Hematopoietic multipotent progenitor cell (in vitro differentiated cells): ENCODE results near the gene ZNF280D. TPM values are rescaled to one million over a fixed set of nuclear protein-coding genes. Genes with fewer than 3 reads are reported as not detected.
A peak's percentile ranks its signal among the peaks of the same experiment; 100 is the strongest.
"Not testable (repeated sequence)": the region's sequence is repeated elsewhere in the genome, so short reads cannot be mapped to it uniquely, and the experiment has no call there.

Experiments
- DNase-seq, 3 donors: peaks; one replicate each; pipeline ENCODE4 v3.0.0-alpha.2; 2011 to 2015; ENCODE audit warnings: low read depth in 2 of 3, low spot score in 2 of 3
- total RNA-seq: library from RNA; depleted of rRNA; stranded (reverse); fragments of >200 nt; gene quantifications from one replicate; pipeline ENCODE4 v1.2.3, GENCODE V29; 2012

The ZNF280D gene, protein sequence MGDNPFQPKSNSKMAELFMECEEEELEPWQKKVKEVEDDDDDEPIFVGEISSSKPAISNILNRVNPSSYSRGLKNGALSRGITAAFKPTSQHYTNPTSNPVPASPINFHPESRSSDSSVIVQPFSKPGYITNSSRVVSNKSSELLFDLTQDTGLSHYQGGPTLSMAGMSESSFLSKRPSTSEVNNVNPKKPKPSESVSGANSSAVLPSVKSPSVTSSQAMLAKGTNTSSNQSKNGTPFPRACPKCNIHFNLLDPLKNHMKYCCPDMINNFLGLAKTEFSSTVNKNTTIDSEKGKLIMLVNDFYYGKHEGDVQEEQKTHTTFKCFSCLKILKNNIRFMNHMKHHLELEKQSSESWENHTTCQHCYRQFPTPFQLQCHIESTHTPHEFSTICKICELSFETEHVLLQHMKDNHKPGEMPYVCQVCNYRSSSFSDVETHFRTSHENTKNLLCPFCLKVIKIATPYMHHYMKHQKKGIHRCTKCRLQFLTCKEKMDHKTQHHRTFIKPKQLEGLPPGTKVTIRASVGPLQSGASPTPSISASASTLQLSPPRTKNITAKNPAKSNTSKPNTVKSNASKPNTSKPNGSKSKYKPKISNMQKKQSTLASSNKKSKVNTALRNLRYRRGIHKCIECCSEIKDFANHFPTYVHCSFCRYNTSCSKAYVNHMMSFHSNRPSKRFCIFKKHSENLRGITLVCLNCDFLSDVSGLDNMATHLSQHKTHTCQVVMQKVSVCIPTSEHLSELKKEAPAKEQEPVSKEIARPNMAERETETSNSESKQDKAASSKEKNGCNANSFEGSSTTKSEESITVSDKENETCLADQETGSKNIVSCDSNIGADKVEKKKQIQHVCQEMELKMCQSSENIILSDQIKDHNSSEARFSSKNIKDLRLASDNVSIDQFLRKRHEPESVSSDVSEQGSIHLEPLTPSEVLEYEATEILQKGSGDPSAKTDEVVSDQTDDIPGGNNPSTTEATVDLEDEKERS
- total RNA-seq, result 17.5 TPM

DNA sequence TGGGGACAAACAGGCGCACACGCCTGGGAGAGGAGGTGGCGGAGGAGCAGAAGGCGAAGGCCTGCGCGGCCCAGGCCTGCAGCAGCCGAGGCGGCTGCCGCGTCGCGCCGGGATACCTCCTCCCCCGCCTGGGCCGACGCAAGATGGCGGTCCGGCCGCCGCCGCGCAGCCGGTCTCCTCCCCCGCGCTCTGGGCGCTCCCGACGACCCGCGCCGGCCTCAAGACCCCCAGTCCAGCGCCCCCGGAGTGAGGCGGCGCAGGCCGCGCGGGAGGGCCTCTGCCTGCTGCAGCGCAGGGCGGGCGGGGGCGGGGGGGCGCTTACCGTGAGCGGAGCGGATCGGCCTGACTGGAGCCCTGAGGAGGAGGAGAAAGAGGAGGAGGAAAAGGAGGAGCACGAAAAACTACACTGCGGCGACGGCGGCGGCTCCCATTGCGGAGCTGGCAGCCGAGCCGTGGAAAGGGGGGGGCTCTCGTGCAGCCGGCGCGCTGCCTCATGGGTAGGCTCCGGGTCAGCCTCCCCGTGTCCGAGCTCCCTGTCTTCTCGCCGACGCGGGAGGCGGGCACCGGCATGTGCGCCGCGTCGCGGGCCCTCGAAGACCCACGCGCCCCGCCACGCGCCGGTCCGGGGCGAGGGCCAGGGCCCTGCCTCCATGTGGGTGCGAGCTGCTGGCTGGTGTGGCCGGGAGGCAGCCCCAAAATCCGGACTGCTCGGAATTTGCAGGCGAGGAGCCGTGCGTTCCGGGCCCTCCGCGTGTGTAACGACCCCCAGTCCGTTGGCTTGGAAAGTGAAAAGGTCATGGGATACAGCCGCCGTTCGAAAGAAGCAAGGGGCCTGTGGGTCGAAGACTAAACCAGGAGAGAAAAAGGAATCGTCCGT lies at the start of gene ZNF280D:
Gene ZNF280D (minus strand): TSS at position 374 of the 877 bp plus-strand sequence. CDS start 26,400 bp downstream, outside the sequence.
- DNase-seq, result peak; percentile 52 to 87 (median 85)

DNA sequence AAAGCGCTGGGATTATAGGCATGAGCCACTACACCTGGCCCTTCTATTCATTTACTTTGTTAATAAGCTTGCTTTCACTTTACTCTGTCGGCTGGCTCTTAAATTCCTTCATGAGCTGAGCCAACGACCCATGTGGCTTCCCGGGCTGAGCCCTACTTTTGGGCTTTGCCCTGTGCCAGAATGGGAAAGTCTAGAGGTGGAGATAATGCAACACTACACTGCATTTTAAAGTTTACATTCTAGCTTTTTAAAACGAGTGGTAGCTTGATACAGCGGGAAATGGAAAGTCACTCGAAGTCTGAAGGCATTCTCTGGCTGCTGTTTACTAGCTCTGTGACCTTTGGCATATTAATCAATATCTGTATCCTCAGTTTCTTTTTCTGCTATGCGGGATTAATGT lies 49.0 kb upstream of the ZNF280D start:
- DNase-seq, result no peak

DNA sequence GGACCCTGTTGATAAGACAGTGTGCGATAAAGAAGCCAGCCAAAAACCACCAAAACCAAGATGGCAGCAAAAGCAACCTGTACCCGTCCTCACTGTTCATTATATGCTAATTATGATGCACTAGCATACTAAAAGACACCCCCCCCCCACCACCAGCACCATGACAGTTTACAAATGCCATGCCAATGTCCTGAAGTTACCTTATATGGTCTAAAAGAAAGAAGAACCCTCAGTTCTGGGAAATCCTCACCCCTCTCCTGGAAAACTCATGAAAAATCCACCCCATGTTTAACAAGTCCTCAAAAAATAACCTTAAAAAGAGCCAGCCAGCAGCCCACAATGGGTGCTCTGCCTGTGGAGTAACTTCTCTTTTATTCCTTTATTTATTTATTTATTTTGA lies 48.4 kb upstream of the ZNF280D start:
- no peak for DNase-seq

DNA sequence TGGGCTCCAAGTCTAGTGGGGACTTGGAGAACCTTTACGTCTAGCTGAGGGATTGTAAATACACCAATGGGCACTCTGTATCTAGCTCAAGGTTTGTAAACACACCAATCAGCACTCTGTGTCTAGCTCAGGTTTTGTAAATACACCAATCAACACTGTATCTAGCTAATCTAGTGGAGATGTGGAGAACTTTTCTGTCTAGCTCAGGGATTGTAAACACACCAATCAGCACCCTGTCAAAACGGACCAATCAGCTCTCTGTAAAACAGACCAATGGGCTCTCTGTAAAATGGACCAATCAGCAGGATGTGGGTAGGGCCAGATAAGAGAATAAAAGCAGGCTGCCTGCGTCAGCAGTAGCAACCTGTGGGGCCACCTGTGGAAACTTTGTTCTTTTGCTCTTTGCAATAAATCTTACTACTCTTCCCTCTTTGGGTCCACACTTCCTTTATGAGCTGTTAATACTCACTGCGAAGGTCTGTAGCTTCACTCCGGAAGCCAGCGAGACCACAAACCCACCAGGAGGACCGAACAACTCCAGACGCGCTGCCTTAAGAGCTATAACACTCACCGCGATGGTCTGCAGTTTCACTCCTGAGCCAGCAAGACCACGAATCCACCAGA lies 46.9 kb upstream of the ZNF280D start:
- peak in 2 of 3 donors; percentile 73 to 93 for DNase-seq

DNA sequence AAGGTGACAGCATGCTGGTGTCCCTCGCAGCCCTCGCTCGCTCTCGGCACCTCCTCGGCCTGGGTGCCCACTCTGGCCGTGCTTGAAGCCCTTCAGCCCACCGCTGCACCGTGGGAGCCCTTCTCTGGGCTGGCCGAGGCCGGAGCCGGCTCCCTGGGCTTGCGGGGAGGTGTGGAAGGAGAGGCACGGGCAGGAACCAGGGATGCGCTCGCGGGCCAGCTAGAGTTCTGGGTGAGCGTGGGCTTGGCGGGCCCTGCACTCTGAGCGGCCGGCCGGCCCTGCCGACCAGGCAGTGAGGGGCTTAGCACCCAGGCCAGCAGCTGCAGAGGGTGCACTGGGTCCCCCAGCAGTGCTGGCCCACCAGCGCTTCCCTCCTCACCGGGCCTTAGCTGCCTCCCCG lies 46.1 kb upstream of the ZNF280D start:
- DNase-seq, result not testable (repeated sequence)

DNA sequence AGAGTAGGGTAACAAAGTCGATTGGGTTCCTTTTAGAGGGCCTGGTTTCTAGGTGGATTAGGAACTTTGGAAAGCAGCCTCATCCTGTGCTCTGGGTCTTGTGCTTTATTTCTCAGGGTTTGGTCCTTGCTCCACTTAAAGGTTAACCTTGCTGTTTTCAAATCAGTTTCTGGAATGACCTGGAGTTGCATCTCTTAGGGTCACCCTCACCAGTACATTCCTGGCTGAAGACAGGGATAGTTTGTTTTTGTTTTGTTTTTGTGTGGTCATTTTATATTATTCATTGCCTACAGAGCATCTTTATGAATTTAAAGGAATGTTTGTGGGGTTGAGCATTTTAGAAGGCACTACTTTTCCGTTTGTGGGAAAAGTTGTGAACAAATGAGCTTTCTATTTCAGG lies 45.5 kb upstream of the ZNF280D start:
- no peak for DNase-seq

DNA sequence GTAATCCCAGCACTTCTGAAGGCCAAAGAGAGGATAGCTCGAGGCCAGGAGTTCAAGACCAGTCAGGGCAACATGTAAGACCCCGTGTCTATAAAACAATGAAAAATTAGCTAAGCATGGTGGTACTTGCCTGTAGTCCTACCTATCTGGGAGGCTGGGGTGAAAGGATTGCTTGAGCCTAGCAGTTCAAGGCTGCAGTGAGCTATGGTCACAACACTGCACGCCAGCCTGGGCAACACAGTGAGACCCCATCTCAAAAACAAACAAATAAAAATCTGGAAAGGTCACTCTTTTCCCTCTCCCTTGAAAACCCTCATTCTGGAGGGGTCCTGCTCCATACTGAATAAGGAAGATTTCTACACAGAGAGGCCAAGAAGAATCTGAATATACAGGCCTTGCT lies 43.5 kb upstream of the ZNF280D start:
- DNase-seq, result no peak

DNA sequence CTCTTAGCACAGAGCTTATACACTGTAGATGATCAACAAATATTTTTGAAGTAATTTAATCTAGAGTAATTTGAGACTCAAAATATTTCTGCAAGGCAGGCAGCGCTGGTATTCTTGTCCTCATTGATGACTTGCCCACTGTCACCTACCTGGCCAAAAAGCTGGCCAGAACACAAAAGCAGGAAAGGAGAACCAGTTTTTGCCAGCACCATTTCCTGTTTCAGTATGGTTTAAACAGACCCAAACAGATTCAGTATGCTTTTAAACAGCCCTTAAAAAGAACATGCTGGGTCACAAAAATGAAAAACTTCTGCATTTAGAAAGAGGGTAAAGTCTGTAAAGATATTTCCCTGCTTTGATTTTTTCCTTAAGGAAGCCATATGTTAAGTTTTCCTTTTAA lies 42.3 kb upstream of the ZNF280D start:
- DNase-seq, result no peak

DNA sequence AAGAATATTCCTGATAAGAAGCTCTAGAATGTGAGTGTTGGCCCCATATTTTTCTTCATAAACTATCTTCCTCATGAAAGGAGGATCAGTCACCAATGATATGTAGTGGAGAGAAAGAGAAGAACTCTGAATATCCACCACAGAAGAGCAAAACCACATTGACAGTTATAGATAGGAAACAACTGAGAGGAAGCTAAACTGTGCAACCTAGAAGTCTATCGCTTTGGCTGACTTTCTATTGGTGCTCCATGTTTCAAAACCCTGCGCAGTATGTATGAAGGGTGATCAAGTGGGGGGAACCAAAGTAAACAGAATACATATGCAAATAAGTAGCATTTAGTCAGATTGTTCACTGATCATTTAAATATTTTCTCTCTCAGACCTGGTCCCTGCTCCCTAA lies 41.0 kb upstream of the ZNF280D start:
- DNase-seq, result peak in 1 of 3 donors; percentile 70

DNA sequence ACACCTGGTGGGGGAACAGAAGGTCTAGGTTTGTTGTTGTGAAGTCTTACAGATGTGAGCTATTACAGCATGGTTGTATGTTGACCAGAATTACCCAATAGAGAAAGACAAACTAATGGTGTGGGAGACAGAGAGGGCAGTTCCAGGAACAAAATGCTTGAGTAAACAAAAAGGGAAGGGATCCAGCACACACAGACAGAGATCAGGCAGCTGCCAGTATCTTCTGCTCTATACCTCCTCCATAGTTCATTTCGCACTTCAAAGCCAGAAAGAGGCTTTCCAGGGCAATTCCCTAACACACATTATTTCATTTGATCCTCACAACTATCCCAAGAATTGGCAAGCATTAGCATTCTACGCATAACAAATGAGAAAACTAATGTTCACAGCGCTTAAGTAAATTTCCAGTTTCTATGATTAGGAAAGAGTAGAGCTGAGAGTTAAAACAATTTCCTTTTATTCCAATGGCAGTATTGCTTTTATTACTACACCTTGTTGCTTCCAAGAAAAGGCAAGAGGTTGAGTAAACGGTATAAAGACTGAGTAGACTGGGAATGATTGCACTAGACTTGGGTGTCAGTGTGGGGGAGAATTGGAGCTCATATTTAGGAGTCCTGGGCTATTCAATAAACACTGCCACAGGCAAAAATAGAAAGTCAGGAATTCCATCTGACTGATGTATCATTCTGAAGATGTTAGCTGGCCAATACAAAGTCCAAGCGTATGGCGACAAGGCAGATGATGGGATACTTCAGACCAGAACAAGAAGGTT lies 39.7 kb upstream of the ZNF280D start:
- no peak for DNase-seq

DNA sequence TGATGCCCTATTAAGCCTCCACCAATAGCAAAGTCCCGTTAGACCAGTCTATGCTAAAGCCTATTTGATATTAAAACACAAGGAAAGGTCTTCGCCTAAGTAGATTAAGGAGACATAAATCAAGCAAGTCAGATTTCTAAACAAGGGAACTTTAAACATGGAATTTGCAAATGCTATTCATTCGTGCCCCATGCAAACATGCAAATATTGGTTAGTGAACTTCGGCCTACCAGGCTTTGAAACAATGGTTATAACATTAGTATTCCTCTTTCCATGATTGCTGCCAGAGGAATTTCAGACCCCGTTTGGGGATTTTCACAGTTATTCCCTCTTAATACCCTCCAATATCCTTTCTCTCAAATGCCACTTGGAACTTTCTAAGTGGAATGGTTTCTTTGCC lies 36.9 kb upstream of the ZNF280D start:
- no peak for DNase-seq

DNA sequence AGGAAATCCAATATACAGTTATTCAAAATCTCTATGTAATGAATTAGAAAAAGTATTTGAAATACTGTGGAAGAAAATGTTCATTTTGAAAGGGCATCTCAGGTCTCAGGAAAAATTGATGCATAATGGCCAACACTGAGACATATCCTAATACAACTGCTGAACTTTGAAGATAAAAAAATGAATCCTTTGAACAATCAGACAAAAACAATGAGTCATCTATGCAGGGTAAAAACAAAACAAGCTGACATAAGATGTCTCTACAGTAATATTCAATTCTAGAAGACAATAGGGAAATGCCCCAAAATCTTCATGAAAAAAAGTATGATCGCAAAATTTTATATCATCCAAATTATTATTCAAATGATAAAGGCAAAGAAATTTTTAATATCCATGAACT lies 34.0 kb upstream of the ZNF280D start:
- no peak for DNase-seq

DNA sequence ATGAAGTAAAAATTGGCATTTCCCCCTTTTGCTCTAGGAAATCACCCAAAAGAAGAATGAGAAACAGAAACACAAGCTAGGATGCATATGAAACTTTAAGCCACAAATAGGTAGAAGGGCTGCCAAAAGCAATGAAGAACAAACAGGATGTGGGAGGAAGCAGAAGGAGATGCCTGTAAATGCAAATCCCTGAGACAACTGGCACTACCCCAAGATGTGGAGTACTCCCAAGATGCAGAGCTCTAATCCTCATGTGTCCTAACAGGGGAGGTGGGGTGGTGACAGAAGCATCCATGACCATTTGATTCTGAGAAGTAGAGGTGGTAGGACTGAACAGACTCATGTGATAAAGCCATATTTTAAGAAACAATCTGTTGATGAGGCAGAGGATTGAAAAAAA lies 31.9 kb upstream of the ZNF280D start:
- DNase-seq, result peak in 1 of 3 donors; percentile 64

DNA sequence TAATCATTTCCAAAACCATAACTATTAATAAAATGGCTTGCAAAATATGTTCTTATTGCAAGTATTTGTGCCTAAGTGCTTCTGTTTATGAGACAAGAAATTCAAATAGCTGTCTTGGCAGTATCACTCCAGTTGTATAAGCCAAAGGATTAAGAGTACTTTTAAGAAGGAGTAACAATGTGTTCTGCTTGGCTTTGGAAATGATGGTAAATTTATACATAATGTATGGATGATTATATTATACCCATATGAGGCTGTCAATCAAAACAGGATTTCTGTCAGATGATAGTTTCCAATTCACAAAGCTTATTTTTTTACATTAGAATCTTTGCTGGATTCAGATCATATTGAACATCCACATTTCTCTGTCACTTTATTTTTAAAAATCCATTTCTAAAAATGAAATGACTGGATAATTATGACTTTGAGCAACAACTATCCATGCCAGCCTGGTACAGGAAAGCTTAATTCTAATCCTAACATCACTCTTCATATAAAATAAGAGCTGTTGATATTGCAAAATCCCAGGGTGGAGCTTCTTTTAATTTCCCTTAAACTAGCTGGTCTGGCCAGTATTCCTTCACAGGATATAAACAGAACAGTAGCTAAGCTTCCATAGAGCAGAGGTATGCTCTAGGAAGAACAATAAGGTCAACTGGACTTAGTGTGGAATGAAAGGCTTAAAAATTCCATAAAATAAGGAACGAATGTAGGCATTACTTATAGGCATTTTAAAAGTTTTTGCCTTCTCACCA lies 30.0 kb upstream of the ZNF280D start:
- DNase-seq, result no peak

DNA sequence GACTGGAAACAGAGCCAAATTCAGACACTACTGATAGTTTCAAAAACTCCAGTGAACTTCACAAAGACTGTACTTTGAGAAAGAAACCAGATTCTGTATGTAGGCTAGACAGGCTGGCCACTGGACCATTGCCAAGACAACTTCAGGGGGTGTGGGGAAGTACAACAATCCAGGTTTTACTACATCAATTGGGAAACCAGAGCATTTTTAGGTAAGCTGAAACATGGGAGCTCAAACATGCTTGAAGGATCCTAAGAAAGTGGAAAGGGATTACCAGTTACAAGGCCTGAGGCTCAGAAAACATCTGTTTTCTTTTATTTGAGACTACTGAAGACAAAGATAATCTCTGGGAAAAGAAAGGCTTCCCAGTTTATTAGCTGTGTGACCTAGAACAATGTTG lies 26.9 kb upstream of the ZNF280D start:
- DNase-seq, result no peak

DNA sequence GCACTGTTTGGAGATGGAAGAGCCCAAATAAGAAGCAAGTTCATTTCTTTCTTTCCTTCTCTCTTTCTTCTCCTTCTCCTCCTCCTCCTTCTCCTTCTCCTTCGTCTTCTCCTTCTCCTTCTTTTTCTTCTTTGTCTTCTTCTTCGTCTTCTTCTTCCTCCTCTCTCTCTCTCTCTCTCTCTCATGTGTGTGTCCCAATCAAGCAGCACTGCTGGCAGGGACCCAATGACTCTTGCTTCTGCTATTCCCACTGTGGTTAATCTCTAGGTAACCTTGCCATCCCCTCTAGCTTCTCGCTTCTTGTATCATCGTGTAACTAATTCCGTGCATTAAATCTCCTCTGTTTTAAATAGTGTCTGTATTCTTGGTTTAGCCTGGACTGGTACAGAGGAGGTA lies 26.1 kb upstream of the ZNF280D start:
- DNase-seq, result no peak

DNA sequence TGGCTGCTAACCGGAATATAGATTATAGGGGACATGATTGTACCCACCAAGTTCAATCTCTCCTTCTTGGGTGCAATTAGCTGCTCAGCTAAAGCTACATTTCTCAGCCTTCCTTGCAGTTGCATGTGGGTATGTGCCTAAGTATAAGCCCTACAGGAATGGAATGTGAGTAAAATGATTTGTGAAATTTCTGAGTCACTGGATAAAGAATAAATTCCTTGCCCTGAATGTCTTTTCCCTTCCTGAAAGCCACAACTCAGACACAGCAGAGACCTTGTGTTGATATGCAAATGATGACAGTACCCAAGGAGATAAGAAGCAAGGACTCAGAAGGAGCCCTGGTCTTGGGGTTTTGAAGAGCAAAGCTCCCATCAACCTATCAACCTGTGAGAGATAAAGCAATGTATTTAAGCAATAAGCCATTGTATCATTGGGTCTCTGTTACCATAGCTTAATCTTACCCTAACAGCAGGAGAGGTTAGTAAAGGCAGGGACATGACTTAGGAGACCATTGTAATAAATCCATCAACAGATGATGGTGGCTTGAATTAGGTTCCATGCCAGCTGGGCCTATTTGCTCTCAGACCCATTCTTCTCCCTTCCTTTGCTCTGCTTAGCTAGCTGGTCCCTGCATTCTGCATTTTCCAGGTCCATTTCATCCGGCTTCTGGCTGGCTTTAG lies 25.6 kb upstream of the ZNF280D start:
- DNase-seq, result no peak

DNA sequence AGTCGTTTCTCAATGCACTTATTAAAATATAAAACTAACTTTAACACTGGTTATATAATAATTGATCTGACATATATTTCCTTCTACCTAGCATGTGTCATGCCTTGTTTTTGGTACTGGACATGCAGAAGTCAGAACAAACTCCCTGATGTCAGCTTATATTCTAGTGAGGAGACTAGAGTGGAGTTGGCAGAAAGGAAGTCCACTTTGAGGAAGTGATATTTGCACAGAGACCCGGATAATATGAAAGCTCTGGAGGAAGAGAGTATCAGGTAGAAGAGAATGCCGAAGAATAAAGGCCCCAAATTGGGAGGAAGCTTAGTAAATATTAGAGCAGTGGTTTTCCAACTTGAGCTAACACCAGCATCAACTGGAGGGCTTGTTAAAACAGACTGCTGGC lies 24.6 kb upstream of the ZNF280D start:
- no peak for DNase-seq
